ENCODE results near the gene FAM149A.

FAM149A gene

DNA sequence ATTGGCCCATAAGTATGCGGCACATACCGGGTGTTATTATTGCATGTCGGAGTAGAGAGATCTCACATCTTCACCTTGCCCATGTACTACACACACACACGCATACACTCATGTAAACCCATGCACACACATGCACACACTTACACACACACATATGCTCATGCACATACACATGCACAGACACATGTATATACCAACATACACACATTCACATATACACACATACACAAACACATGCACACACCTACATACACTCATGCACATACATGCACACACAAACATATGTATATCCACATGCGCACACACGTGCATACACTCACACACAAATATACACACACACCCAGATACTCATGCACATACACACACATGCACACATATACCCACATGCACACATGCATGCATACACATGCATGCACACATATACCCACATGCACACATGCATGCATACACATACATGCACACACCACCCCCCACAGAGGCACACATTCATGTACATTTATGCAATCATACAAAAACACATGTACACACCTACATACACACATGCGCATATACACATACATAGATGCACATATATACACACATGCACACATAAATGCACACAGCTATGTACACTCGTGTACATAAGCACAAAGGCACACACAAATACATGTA lies 98.1 kb downstream of the FAM149A start:
- no peak for DNase-seq (ENCODE audit: low read depth)

DNA sequence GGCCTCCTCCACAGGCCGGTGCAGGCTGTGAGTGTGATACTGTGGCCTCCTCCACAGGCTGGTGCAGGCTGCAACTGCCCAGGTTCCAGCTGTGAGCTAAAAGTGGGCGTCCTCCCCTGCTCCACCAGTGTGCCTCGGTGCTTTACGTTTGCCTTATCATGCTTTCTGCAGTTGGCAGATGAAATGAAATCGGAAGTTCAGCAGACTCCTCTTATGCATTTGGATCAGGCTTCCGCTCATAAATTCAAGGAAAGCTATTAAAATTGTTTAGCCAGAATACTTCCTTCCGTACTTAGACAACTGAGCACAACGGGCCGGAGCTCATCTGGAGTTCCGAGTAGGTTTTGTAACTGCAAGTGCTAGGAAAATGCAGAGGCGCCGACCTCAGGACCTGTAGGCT lies 98.9 kb downstream of the FAM149A start:
- DNase-seq (ENCODE audit: low read depth), result no peak

- no peak for DNase-seq (ENCODE audit: low read depth)
These were observed 99.6 kb downstream of the FAM149A start for GRCh38 chr4:186204103-186204559.

DNA sequence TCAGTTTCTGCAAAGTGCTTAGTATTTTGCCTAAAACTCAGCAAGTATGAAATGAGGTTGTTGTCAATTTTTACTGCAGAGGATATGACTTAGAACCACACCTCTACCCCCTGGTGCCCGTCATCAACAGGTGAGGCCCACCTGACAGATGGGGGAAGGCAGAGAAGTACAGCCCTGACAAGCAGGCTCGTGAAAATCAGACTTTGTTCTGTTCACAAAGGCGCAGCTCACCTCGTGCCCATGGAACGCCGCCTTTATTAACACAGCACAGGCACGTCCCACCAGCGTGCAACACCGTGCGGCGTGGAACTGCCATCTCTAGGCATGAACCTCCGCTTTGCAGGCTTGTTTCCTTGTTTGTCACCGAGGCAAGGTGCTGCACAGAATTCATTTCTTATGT lies 100.2 kb downstream of the FAM149A start:
- no peak for DNase-seq (ENCODE audit: low read depth)

GRCh38 chr4:186205156-186205555 lies 100.7 kb downstream of the FAM149A start:
- no peak for DNase-seq (ENCODE audit: low read depth)

GRCh38 chr4:186216465-186217024 lies 112.0 kb downstream of the FAM149A start:
- DNase-seq (ENCODE audit: low read depth), result peak; percentile 9

DNA sequence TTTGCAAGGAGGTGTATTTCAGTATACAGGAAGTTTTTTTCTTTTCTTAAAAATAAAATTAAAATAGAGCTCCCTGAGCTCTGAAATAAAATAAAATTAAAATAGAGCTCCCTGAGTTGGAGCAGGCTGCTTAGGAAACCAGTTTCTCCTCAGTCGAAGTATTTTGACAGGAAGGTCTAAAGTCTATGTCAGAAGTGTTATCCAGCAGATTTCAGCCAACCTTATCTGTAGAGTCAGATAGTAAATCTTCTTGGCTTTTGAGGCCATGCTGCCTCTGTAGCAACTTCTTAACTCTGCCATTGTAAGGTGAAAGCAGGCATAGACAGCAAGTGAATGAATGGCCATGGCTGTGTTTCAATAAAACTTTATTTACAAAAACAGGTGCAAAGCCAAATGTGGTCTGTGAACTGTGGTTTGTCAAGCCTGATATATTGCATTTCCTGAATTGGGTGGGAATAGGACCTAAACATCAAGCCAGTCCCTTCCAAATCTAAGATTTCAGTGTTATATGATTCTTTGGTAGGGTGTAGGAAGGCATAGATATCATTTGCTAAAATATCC lies 113.3 kb downstream of the FAM149A start:
- no peak for DNase-seq (ENCODE audit: low read depth)

DNA sequence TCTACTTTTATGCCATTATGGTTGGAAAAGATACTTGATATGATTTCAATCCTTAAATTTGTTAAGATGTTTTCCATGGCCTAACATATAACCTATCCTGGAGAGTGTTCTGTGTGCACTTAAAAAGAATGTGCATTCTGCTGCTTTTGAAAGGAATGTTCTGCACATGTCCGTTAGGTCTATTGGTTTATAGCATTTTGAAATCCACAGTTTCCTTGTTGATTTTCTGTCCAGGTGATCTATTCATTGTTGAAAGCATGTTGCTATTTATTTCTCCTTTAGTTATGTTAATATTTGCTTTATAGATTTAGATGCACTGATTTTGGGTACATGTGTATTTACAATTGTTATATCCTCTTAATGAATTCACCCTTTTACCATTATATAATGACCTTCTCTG lies 117.1 kb downstream of the FAM149A start:
- no peak for DNase-seq (ENCODE audit: low read depth)

Measured in stromal cell of bone marrow (primary cell).